ENCODE results near the gene CHMP2B. TPM values are rescaled to one million over a fixed set of nuclear protein-coding genes. Genes with fewer than 3 reads are reported as not detected.

The CHMP2B gene
- total and polyA plus RNA-seq, 2 of the 8 experiments (the other 6 are each of a cell fraction or from before 2014, with no cell fraction given) = 14.0 to 56.5 TPM

DNA sequence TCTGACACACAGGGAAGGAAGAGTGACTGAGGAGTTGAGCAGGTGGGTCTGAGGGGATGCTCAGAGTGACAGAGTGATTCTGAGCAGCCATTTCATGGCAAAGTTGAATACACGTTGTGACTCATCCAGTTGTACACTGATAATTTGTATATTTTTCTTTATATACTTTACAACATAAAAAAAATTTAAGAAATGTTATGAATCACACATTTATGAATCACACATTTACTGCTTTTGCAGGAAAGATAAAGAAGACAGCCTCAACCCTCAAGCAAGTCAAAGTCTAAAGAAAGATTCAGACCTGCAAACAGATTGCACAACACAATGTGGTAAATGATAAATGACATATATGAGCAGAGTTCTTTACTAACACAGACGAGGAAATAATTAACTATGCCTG is 21.0 kb upstream of the CHMP2B start:
- DNase-seq (ENCODE audit: low read depth in 1 of 2, low spot score in 2 of 2) (no peak), FAIRE-seq (no peak)
- no peaks in the 10 kb centered on the region for H3K79me1 ChIP-seq (ENCODE audit: low read depth, low read length)
- no peak overlapping the region for H3K4me3 ChIP-seq (ENCODE audit: extremely low read depth in 1 of 4, insufficient read depth in 2 of 4, low read depth in 3 of 4, low read length in 4 of 4)
- no peak overlapping the region for H2BK20ac ChIP-seq (ENCODE audit: low read length)
- H3K23ac ChIP-seq (ENCODE audit: insufficient read length) = no peak overlapping the region
- no peaks in the 10 kb centered on the region for H3K36me3 ChIP-seq (ENCODE audit: control insufficient read depth in 2 of 4, insufficient read depth in 4 of 4, low read length in 3 of 4)
- H2AK5ac ChIP-seq (ENCODE audit: low read depth, low read length) = no peak overlapping the region
- no peak overlapping the region for H2BK15ac ChIP-seq (ENCODE audit: low read length)
- CTCF ChIA-PET (ENCODE audit: partially characterized antibody) = interaction anchor here (0.6 kb wide), 1 partner anchor 508 kb away, joined by 5 read pairs; no protein-coding TSS in a partner anchor
- H4K91ac ChIP-seq (replicated peaks; ENCODE audit: insufficient read length, low read length) = no peak overlapping the region
- H3K27ac ChIP-seq (ENCODE audit: low read depth, low read length) = no peak overlapping the region
- H3K9me3 ChIP-seq (ENCODE audit: insufficient read depth in 2 of 2, low read depth in 1 of 2, low read length in 1 of 2) = no peaks in the 10 kb centered on the region
- H2BK5ac ChIP-seq (ENCODE audit: low read depth, low read length) = no peak overlapping the region
- no peak overlapping the region for H3K4ac ChIP-seq (replicated peaks; ENCODE audit: insufficient read length, low read depth, low read length)
- 85% methylated on average over 2 of the region's 2 CpGs; no CpG with 5 or more reads in 1 of the 2 experiments for WGBS, 2 experiments (ENCODE audit: extremely low coverage in 1 of 2, insufficient coverage in 1 of 2, insufficient read length in 1 of 2, insufficient replicate concordance in 2 of 2, low coverage in 1 of 2, low lambda C conversion rate in 2 of 2, missing lambda C conversion rate in 1 of 2)
- no peaks in the 10 kb centered on the region for H4K20me1 ChIP-seq (replicated peaks in 1 of 2; ENCODE audit: control insufficient read depth in 1 of 2, insufficient read depth in 2 of 2, low read length in 2 of 2)
- H3K9ac ChIP-seq (replicated peaks in 1 of 4; ENCODE audit: extremely low read depth in 1 of 4, low read depth in 3 of 4, low read length in 3 of 4) = no peak overlapping the region
- H2BK120ac ChIP-seq (replicated peaks; ENCODE audit: low read depth, low read length) = no peak overlapping the region
- H4K5ac ChIP-seq (ENCODE audit: insufficient read length, low read depth, low read length) = no peak overlapping the region
- no peaks in the 10 kb centered on the region for H3K23me2 ChIP-seq (ENCODE audit: low read depth, low read length)
- no peak overlapping the region for H3K18ac ChIP-seq (ENCODE audit: extremely low read depth, low read length)
- no peak overlapping the region for H3K56ac ChIP-seq (replicated peaks; ENCODE audit: insufficient read length, low read depth, low read length)
- no peak overlapping the region for H3K14ac ChIP-seq (ENCODE audit: insufficient read length)
- no peak overlapping the region for H3K4me2 ChIP-seq (ENCODE audit: insufficient read depth in 1 of 2, low read depth in 2 of 2, low read length in 2 of 2)
- H3K27me3 ChIP-seq (replicated peaks in 1 of 4; ENCODE audit: control insufficient read depth in 3 of 4, extremely low read depth in 1 of 4, insufficient read depth in 3 of 4, low read length in 3 of 4) = no peaks in the 10 kb centered on the region
- no peaks in the 10 kb centered on the region for H3K4me1 ChIP-seq (replicated peaks in 1 of 4; ENCODE audit: control insufficient read depth in 3 of 4, insufficient read depth in 4 of 4, low read length in 3 of 4)
- no peaks in the 10 kb centered on the region for H3K79me2 ChIP-seq (ENCODE audit: control insufficient read depth in 1 of 2, insufficient read depth in 2 of 2, low read length in 2 of 2)
- POLR2A ChIA-PET (ENCODE audit: partially characterized antibody) = no interaction called here
- no peak overlapping the region for H2AFZ ChIP-seq (ENCODE audit: low read length)
- H4K8ac ChIP-seq (ENCODE audit: extremely low read depth, insufficient read depth, low read length) = no peak overlapping the region
- H2BK12ac ChIP-seq (ENCODE audit: low read depth, low read length) = no peak overlapping the region
- TF ChIP-seq KDM5A (IDR thresholded peaks at IDR 0.05; ENCODE audit: low read length) = no peak
- TF ChIP-seq BRCA1 (IDR thresholded peaks at IDR 0.05; ENCODE audit: low read depth, low read length) = no peak
- TF ChIP-seq TBP (IDR thresholded peaks at IDR 0.05; ENCODE audit: low read depth, low read length) = no peak
- no peak for TF ChIP-seq PHF8 (conservative IDR thresholded peaks at IDR 0.05; ENCODE audit: low read depth, low read length)
- TF ChIP-seq GTF2F1 (IDR thresholded peaks at IDR 0.05; ENCODE audit: borderline replicate concordance, low read depth, low read length) = no peak
- TF ChIP-seq TEAD4 (IDR thresholded peaks at IDR 0.05; ENCODE audit: low read depth, low read length) = no peak
- TF ChIP-seq, protein P1, sequence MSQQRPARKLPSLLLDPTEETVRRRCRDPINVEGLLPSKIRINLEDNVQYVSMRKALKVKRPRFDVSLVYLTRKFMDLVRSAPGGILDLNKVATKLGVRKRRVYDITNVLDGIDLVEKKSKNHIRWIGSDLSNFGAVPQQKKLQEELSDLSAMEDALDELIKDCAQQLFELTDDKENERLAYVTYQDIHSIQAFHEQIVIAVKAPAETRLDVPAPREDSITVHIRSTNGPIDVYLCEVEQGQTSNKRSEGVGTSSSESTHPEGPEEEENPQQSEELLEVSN (IDR thresholded peaks at IDR 0.05) = no peak
- TF ChIP-seq ATF3 (IDR thresholded peaks at IDR 0.05; ENCODE audit: insufficient read depth, low read depth, low read length) = no peak
- TF ChIP-seq KDM1A (IDR thresholded peaks at IDR 0.05; ENCODE audit: borderline replicate concordance, low read length) = no peak
- TF ChIP-seq EP300 (IDR thresholded peaks at IDR 0.05; ENCODE audit: borderline replicate concordance in 1 of 2, low read depth in 2 of 2, low read length in 2 of 2) = no peak
- no peak for TF ChIP-seq USF2 (IDR thresholded peaks at IDR 0.05; ENCODE audit: low read length)
- TF ChIP-seq HDAC6 (IDR thresholded peaks at IDR 0.05; ENCODE audit: low read depth, low read length) = no peak

All from H1 (cell line).